Raji (cell line): Measurements from ENCODE around the gene MTPN.
A peak's percentile ranks its signal among the peaks of the same experiment; 100 is the strongest.

Source experiments
- POLR2A ChIP-seq: IDR thresholded peaks from 2 replicates; pipeline ENCODE4 v1.6.1; 2011; ENCODE audit warnings: low read depth, low read length, control low read depth; ENCODE audit not compliant: insufficient read depth

Gene MTPN

DNA sequence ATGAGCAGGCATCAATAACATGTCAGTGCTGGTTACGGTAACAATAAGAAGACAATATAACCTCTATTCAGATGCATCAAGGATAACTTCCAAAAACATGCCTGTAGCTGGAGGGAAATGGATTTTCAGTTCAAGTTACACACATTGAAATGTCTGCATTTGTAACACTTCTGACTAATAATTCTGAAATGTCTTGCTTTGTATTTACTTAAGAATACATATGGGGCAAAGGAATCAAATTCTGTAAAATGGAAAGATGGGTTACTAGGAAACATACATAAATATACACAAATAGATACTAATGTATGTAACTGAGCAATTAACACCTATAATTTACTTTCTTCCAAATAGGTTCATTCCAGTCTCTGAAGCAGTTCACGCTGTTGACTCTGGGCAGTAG lies 18.6 kb upstream of the MTPN start:
- TF ChIP-seq POLR2A = no peak

DNA sequence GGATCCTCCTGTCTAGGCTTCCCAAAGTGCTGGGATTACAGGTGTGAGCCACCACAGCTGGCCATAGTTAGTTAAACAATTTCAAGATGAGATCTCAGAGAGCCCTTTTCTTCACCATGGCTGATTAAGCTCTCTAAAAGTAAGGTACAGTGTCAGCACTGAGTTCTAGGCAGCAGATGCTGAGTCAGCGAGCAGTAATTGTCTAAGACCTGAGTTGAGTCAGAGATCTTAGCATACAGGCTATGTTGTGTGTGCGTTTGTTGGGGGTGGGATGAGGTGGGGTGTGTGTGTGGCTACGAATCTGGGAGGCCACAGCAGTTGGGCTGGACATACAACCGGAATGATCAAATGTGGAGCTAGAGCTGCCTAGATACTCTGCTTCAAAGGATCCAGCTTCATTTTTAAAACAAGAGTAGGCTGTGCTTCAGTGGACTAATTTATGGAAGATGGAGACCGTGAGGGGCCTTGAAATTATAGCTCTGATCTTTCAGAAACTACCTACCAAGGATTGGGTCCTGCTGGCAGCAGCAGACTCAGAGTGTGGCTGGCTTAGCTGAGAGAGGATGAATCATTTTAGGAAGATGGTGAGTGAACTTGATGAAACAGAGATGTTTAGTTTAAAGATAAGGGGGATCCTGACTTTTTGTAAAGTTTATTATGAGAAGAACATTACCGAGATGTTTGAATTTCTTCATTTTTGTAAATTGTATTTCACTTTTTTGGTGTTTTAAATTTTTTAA lies 17.5 kb upstream of the MTPN start:
- TF ChIP-seq POLR2A = no peak

DNA sequence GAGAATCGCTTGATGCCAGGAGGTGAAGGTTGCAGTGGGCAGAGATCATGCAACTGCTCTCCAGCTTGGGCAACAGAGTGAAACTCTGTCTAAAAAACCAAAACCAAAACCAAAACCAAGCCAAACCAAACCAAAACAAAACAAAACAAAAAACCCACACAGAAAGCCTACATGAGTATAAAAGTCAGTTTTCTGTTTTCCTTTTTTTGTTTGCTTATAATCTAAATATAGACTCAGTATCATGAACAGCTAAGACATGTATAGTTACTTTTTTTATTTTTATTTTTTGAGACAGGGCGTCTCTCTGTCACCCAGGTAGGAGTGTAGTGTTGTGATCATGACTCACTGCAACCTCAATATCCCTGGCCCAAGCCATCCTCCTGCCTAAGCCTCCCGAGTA lies 16.8 kb upstream of the MTPN start:
- no peak for TF ChIP-seq POLR2A

DNA sequence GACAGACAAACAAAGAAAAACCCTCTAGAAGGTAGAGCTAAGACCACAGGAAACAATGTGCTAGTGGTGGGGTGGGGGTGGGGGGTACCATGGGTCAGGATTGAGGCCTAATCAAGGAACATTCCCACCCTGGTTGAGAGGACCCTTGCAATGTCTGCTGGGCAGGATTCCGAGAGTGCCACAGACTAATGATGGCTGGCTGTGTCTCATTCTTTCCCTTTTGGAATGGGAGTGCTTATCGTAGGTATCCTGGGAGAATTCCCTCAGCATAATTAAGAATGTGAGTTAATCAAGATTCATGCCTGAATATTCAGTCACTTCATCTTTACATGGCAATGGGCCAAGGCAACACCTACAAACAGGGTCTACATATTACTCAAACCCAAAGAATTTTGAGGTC lies 14.7 kb upstream of the MTPN start:
- TF ChIP-seq POLR2A = no peak

DNA sequence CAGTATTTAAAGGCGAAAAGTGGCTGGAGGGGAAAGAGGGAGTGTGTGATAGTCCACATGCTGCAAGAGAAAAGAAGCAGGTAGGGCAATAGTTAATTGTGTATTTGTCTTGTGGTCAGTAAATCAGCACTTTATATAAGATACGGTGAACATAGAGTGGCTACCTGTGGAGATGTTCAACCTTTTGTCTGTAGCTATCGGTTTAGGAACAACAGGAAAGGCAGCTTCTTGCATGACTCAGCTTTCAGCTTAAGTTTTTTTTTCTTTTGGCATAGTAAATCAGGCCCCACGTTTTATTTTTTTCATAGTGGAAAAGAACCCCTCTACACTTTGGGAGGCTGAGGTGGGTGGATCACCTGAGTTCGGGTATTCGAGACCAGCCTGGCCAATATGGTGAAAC lies 14.2 kb upstream of the MTPN start:
- no peak for TF ChIP-seq POLR2A

DNA sequence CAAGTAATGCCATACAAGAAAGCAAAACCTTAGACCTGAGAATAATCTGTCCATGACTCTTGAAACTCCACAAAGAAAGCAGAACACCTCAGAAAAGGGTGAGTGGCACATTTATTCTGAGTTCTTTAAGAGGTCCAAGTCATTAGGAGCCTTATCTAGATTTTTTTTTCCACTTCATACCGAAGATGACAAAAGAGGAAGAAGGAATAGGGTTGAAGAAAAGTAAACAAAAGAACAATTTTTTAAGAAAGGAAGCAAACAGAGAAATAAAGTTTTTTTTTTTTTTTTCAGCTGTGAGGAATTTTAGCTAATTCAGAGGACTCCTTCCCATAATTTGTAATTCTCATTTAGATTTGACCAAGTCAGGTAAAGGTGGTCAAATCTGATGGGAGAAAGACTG lies 13.1 kb upstream of the MTPN start:
- no peak for TF ChIP-seq POLR2A

DNA sequence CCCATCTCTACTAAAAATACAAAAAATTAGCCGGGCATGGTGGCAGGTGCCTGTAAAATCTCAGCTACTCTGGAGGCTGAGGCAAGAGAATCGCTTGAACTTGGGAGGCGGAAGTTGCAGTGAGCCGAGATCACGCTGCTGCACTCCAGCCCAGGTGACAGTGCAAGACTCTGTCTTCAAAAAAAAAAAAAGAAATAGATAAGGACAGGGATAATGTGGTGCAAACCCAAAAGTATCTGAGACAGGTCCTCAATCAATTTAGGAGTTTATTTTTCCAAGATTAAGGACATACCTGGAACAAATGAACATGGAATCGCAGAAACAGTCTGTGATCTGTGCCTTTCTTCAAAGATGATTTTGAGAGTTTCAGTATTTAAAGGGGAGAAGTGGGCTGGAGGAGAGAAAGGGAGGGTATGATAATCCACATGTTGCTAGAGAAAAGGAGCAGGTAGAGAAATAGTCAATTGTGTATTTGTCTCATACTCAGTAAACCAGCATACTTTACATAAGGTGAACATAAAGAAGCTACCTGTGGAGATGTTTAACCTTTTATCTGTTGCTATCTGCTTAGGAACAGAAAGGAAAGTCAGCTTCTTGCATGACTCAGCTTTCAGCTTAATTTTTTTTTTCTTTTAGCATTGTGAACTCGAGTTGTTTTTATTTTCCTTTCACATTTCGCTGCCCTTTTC lies 4.9 kb upstream of the MTPN start:
- TF ChIP-seq POLR2A = no peak

DNA sequence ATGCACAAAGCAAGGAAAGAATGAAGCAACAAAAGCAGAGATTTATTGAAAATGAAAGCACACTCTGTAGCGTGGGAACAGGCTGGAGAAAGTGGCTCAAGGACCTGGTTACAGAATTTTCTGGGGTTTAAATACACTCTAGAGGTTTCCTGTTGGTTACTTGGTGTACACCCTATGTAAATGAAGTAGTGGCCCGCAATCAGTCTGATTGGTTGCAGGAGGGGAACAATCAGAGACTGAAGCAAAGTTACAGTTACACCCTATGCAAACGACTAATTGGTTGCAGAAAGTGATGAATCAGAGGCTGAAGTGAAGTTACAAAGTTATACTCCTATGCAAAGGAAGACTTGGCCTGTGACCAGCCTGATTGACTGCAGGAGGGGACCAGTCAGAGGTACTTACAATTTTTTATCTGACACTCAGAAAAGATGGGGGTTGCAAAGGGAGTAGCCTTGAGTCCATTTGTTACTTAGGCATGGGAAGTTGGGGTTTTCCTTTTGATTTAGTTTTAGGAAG lies 3.6 kb upstream of the MTPN start:
- peak; percentile 57 for TF ChIP-seq POLR2A

DNA sequence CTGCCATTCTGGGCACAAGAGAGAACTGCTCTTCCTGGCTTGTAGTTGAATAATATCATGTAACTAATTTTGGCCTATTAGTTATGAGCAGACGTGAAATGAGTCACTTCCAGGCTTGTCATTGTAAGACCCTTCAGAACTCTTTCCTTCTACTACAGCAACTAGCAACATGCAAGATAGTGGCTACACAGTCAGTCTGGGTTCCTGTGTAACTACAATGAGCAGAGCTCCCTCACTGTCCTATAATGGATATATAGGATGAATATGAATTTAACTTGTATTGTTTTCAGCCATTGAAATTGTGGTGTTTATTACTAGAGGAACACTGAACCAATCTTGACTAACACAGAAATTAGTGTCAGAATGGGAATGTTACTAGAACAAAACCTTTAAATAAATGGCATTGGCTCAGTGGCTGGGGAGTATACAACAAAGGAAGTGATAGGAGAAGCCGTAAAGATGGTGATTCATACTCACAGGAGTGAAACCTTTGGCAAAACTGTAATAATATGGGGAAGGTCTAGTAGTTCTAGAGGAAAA lies 2.9 kb upstream of the MTPN start:
- no peak for TF ChIP-seq POLR2A

DNA sequence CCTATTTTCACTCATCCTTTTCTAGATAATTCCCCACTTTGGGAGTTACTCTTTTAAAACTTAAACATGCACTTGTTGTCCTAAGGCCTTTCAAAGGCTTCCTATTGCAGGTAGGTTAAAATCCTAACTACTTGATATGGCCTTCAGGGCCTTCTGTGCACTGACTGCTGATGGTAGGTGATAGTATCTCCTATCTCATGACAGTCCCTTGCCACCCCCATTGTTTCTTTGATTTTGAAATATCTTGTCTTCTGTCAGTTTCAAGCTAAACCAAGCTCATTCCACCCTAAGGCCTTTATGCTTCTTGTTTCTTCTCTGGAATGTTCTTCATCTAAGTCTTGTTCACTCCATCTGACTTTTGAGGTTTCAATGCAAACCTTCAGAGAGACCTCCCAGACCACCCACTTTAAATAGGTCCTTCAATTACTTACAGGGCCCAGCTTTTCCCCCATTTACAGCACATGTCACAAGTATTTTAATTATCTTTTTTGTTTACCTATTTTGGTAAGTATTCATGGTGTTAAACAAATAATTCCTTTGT lies 2.4 kb upstream of the MTPN start:
- no peak for TF ChIP-seq POLR2A

DNA sequence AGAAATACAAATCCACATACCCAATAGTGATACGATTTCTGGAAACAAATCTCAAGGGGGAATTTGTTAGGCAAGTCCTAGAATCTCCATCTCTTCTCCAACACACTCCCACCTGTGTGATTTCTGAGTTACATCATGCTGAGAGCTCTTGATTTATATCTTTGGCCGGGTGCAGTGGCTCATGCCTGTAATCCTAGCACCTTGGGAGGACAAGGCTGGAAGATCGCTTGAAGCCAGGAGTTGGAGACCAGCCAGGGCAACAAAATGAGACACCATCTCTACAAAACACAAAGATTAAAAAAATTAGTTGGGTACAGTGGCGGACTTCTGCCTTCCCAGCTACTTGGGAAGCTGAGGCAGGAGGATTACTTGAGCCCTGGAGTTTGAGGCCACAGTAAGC lies 1.5 kb upstream of the MTPN start:
- TF ChIP-seq POLR2A = no peak

DNA sequence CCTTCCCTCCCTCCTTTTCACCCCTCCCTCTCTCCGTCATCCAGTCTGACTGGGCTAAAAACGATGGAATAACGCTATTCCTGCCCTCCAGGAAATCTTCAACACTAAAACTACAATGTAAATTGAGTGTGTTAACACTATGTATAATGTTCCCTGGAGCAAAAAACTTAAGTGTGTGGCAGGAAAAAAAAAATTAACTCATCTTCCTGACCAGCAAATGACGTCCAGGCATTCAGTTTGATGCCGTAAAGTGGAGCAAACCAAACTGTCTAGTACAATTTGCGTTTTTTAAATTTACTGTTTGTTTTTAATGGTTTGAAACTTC lies 545 bp upstream of the MTPN start:
- no peak for TF ChIP-seq POLR2A

DNA sequence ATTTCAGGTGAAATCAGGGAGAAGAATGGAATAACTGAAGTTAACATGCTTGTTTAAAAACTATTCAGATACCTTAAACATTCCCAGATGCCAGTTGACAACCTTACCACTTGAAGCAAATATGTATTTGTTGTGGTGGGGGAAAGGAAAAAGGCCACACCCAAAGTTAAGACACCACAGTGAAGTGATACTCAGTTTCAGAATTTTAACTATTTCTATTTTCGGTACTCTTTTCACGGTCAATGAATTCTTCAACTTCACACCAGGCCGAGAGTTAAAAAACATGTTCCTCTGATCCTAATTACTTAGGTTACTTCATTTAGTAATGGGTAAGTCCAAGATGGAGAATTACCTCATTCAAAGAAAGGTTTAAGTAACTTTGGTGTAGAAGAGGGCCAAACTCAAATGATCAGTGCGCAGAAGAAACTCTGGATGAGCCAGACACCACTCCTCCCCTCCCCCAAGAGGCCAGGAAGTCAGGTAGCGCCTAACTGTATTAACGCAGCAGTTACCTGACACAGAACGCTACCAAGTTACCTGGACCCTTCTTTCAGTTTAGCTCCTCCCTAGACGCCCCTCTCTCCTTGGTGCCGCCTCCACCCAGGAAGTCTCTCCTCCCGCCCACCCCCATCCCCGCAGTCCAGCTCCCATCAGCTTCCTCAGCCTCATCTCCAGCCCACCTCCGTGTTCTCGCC lies 700 bp downstream of the MTPN start:
- no peak for TF ChIP-seq POLR2A

DNA sequence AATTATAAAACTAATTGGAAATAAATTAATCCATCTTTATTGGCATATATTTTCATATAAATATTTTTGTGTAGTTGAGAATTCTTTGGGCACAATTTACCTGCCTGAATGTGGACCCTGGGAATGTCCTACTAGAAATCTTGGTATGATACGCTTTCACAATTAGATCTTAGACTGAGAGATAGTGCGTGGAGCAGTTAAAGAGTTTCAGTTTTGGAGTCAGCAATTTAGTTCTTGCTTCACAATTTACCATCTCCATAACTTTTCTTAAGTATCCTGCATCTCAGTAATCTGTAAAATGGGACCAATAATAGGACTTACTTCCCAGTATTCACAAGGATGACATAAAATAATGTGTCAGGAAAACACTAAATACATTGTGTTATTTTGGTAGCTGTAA lies 2.0 kb downstream of the MTPN start:
- no peak for TF ChIP-seq POLR2A

DNA sequence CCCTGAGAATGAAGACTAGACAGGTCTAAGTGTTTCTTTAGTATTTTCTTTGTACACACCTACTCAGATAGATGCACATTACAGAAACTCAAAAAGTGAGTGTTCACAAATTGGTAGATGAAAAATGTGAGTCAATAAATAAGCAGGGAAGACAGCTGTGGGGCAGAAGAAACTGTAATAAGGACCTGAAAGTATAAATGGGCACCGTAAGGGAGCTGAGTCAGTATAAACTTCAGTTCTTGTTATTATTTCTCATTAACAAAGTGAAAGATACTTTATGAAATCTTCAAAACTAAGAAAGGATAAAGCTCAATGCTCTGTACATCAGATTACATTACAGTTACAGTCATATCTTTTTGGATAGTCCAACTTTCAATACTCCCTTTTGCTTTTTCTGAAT lies 2.5 kb downstream of the MTPN start:
- no peak for TF ChIP-seq POLR2A

DNA sequence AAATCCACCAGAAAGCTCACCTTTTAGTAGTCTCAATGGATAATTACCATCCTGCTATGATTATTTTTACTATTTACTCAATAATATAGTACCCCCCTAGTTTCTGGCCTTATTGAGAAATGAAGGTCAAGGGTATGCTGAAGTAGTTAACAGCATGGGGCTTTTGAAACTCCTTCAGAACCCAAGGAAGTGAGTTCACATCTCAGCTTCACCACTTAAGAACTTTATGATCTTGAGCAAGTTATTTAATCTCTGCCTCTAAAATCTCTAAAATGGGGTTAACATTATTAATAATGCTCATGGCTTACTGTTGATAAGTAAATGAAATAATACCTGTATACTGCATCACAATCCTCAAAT lies 5.8 kb downstream of the MTPN start:
- no peak for TF ChIP-seq POLR2A
